Panc1 (cell line): ENCODE measurements around the gene PDE8B. TPM values are rescaled to one million over a fixed set of nuclear protein-coding genes. Genes with fewer than 3 reads are reported as not detected.

Source experiments
- ATAC-seq: fragments of 200-7000 bp; cut with Tn5 transposase; 2 replicates; pipeline ENCODE4 v1.9.1; 2020; ENCODE audit warnings: mild to moderate bottlenecking, moderate library complexity
- BruUV-seq: library from RNA; stranded (reverse); fragments of 400-500 nt; replicated peaks from 2 replicates; lab custom pipeline; 2021; lab: Mats Ljungman, UMichigan
- CTCF ChIA-PET: fragments of 300-600 bp; sonication (Branson Sonifier 250); formaldehyde crosslinking; loops from one replicate; lab custom pipeline; 2022; ENCODE audit warnings: antibody characterized with exemption; lab: Charles Lee
- POLR2A ChIA-PET: fragments of 300-600 bp; sonication (Branson Sonifier 250); formaldehyde crosslinking; loops from one replicate; lab custom pipeline; 2022; ENCODE audit warnings: antibody characterized with exemption; lab: Charles Lee
- DNase-seq: peaks from one replicate; pipeline ENCODE4 v3.0.0-alpha.2; 2010; ENCODE audit warnings: low read depth, low spot score
- H3K27ac ChIP-seq: 2 replicates; pipeline ENCODE4 v1.5.1; 2011; ENCODE audit warnings: mild to moderate bottlenecking, low read length, inconsistent platforms
- H3K27me3 ChIP-seq: fragments of 200-500 bp; sonication (Bioruptor generic); 2 replicates; pipeline ENCODE4 v1.6.0; 2014; ENCODE audit warnings: low read length, inconsistent platforms; ENCODE audit not compliant: control insufficient read depth, insufficient read depth
- H3K36me3 ChIP-seq: fragments of 200-500 bp; sonication (Bioruptor generic); 2 replicates; pipeline ENCODE4 v1.5.1; 2014; ENCODE audit warnings: inconsistent platforms, mild to moderate bottlenecking, low read length, moderate library complexity; ENCODE audit not compliant: control insufficient read depth, insufficient read depth
- H3K4me1 ChIP-seq: 2 replicates; pipeline ENCODE4 v1.5.1; 2011; ENCODE audit warnings: inconsistent platforms, mild to moderate bottlenecking, low read length, moderate library complexity; ENCODE audit not compliant: control insufficient read depth, insufficient read depth
- H3K4me3 ChIP-seq, 2 experiments: 2 replicates each; pipeline ENCODE4 v1.5.1; 2011 to 2012; ENCODE audit warnings: low read depth in 2 of 2, low read length in 2 of 2, mild to moderate bottlenecking in 2 of 2, inconsistent platforms in 1 of 2, moderate library complexity in 1 of 2
- H3K9me3 ChIP-seq: fragments of 200-500 bp; sonication (Bioruptor generic); 2 replicates; pipeline ENCODE4 v1.5.1; 2014; ENCODE audit warnings: low read depth, mild to moderate bottlenecking, inconsistent platforms, low read length, moderate library complexity; ENCODE audit not compliant: control insufficient read depth, insufficient read depth
- POLR2AphosphoS5 ChIP-seq: IDR thresholded peaks from 2 replicates; pipeline ENCODE4 v1.6.1; 2012; ENCODE audit warnings: mild to moderate bottlenecking, low read depth, low read length, moderate library complexity
- SIN3A ChIP-seq: IDR thresholded peaks from 2 replicates; pipeline ENCODE4 v1.6.1; 2012; ENCODE audit warnings: low read depth, mild to moderate bottlenecking, low read length, moderate library complexity, borderline replicate concordance; ENCODE audit not compliant: insufficient read depth
- TCF7L2 ChIP-seq: IDR thresholded peaks from 2 replicates; pipeline ENCODE4 v1.6.1; 2011; ENCODE audit warnings: mild to moderate bottlenecking, low read depth, low read length, inconsistent platforms
- in situ Hi-C: cut with HindIII; loops from 2 replicates; pipeline ENCODE4 v1.10.0; 2016; ENCODE audit warnings: low sequenced_read_pairs, low pct_unique_long_range_greater_than_20kb
- intact Hi-C: fragments of 100-400 bp; cut with micrococcal nuclease; formaldehyde crosslinking; loops from one replicate; pipeline ENCODE4 v1.10.0; 2022; ENCODE audit not compliant: unreplicated experiment
- total RNA-seq: library from RNA; stranded (reverse); gene quantifications from one replicate; pipeline ENCODE4 v1.2.1, GENCODE V29; 2021; ENCODE audit not compliant: unreplicated experiment
- TF ChIP-seq, protein P1 (sequence below), 2 experiments: IDR thresholded peaks; 2 replicates each; pipeline ENCODE4 v1.6.1; 2011 to 2012; ENCODE audit warnings: low read depth in 2 of 2, control low read depth in 1 of 2, low read length in 1 of 2, mild to moderate bottlenecking in 1 of 2, moderate library complexity in 1 of 2; ENCODE audit not compliant: insufficient read depth in 1 of 2
- TF ChIP-seq, protein P2 (sequence below): fragments of 450-650 bp; IDR thresholded peaks from 2 replicates; pipeline ENCODE4 v1.5.1; 2017; ENCODE audit warnings: mild to moderate bottlenecking

PDE8B gene
- total RNA-seq, 1 experiment from 2014 or later, result 0.62 TPM

DNA sequence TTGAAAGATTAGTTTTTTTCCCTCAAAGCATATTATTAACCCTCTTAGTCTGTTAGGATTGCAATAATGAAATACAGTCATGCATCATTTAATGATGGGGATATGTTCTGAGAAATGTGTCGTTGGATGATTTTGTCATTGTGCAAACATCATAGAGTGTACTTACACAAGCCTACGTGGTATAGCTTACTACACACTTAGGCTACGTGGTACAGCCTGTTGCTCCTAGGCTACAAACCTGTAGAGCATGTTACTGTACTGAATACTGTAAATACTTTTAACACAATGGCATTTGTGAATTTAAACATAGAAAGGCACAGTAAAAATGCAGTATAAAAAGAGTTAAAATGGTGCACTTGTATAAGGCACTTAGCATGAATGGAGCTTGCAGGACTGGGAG is 132.7 kb downstream of the PDE8B start:
- Histone ChIP-seq H3K4me1 (no peaks in the 10 kb centered on the region), H3K27ac (no peak overlapping the region), H3K9me3 (no peaks in the 10 kb centered on the region), H3K4me3 (no peak overlapping the region), H3K27me3 (peaks cover 24% of the 10 kb centered on the region), H3K36me3 (no peaks in the 10 kb centered on the region)
- TF ChIP-seq POLR2AphosphoS5, result no peak
- TF ChIP-seq, protein P1, sequence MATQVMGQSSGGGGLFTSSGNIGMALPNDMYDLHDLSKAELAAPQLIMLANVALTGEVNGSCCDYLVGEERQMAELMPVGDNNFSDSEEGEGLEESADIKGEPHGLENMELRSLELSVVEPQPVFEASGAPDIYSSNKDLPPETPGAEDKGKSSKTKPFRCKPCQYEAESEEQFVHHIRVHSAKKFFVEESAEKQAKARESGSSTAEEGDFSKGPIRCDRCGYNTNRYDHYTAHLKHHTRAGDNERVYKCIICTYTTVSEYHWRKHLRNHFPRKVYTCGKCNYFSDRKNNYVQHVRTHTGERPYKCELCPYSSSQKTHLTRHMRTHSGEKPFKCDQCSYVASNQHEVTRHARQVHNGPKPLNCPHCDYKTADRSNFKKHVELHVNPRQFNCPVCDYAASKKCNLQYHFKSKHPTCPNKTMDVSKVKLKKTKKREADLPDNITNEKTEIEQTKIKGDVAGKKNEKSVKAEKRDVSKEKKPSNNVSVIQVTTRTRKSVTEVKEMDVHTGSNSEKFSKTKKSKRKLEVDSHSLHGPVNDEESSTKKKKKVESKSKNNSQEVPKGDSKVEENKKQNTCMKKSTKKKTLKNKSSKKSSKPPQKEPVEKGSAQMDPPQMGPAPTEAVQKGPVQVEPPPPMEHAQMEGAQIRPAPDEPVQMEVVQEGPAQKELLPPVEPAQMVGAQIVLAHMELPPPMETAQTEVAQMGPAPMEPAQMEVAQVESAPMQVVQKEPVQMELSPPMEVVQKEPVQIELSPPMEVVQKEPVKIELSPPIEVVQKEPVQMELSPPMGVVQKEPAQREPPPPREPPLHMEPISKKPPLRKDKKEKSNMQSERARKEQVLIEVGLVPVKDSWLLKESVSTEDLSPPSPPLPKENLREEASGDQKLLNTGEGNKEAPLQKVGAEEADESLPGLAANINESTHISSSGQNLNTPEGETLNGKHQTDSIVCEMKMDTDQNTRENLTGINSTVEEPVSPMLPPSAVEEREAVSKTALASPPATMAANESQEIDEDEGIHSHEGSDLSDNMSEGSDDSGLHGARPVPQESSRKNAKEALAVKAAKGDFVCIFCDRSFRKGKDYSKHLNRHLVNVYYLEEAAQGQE (IDR thresholded peaks at IDR 0.05; ENCODE audit: insufficient read depth in 1 of 2, low read depth in 2 of 2, low read length in 1 of 2), result no peak
- TF ChIP-seq SIN3A, result no peak
- TF ChIP-seq TCF7L2, result no peak
- TF ChIP-seq, protein P2, sequence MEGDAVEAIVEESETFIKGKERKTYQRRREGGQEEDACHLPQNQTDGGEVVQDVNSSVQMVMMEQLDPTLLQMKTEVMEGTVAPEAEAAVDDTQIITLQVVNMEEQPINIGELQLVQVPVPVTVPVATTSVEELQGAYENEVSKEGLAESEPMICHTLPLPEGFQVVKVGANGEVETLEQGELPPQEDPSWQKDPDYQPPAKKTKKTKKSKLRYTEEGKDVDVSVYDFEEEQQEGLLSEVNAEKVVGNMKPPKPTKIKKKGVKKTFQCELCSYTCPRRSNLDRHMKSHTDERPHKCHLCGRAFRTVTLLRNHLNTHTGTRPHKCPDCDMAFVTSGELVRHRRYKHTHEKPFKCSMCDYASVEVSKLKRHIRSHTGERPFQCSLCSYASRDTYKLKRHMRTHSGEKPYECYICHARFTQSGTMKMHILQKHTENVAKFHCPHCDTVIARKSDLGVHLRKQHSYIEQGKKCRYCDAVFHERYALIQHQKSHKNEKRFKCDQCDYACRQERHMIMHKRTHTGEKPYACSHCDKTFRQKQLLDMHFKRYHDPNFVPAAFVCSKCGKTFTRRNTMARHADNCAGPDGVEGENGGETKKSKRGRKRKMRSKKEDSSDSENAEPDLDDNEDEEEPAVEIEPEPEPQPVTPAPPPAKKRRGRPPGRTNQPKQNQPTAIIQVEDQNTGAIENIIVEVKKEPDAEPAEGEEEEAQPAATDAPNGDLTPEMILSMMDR, result no peak
- BruUV-seq, result no TSS peak
- intact Hi-C loops, result no loop called here
- DNase-seq (no peak), ATAC-seq (no peak)
- ChIA-PET POLR2A (interaction anchor here (0.6 kb wide), 2 partner anchors 49 to 57 kb away, joined by 3 to 5 read pairs; no protein-coding TSS in a partner anchor), CTCF (no interaction called here)
- in situ Hi-C loops, result no loop called here

DNA sequence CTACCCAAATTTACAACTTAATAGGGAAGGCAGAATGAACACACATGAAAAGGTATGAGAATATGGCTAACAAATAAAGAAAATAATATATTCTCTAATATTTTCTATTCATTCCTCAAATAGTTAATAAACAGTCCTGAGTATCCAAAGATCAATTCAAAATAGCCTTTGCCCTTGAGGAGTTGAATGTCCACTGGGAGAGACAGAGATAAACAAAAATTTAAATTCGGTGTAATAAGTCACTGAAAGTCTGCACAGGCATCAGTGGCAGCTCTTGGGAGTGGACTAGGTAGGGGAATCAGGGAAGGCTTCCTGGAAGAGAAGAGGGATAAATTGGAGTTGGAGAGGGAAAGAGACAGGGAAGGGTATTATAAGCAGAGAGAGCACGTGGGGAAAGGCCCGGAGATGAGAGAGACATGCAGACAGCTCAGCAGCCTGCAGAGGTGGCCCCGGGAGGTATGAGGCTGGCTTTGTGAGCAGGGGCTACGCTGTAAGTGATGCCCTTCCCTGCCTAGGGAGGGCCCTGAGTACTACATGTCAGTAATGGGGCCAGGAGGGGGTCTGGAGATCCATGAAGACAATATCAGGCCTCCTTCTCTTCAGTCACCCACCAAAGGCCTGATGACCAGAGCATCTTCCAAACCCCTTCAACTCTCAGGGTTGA is 137.1 kb downstream of the PDE8B start:
- in situ Hi-C loops, result no loop called here
- DNase-seq, result no peak
- ChIA-PET CTCF (no interaction called here), POLR2A (interaction anchor here (0.6 kb wide), 1 partner anchor 15 kb away, joined by 4 read pairs; no protein-coding TSS in a partner anchor)
- Histone ChIP-seq H3K4me3 (no peak overlapping the region), H3K4me1 (no peaks in the 10 kb centered on the region), H3K27me3 (peaks cover 17% of the 10 kb centered on the region), H3K9me3 (no peaks in the 10 kb centered on the region), H3K36me3 (no peaks in the 10 kb centered on the region), H3K27ac (no peak overlapping the region)
- BruUV-seq, result no TSS peak
- intact Hi-C loops, result no loop called here
- ATAC-seq, result no peak
- TF ChIP-seq POLR2AphosphoS5 (no peak), TCF7L2 (no peak), SIN3A (no peak)
- TF ChIP-seq, protein P1 (IDR thresholded peaks at IDR 0.05; ENCODE audit: insufficient read depth in 1 of 2, low read depth in 2 of 2, low read length in 1 of 2), result no peak
- TF ChIP-seq, protein P2, result no peak
